GM12874 (cell line): ENCODE data around the gene LARP4B.

ENCODE experiments used
- TF ChIP-seq, protein P1 (sequence below): IDR thresholded peaks from 2 replicates; pipeline ENCODE4 v1.5.1; 2011; ENCODE audit warnings: low read depth, mild to moderate bottlenecking, control low read depth, low read length, moderate library complexity; ENCODE audit not compliant: insufficient read depth

The LARP4B gene

DNA sequence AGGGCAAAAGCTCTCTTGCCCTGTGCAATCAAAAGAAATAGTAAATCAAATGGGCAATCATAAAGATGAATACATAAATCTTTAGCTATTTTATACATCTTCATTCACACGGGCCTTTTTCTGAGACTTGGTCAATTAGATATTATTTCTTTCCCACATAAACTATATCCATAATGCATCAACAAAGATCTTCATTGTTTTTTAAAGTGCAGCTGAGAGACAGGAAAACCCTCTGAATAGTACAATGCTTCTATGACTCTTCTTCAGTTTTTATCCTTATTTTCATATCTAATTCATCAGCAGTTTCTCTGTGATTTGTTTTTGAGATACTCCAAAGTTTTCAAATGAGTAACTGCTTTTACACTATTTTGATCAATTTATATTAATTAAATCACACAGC is 25.5 kb downstream of the LARP4B start:
- TF ChIP-seq, protein P1, sequence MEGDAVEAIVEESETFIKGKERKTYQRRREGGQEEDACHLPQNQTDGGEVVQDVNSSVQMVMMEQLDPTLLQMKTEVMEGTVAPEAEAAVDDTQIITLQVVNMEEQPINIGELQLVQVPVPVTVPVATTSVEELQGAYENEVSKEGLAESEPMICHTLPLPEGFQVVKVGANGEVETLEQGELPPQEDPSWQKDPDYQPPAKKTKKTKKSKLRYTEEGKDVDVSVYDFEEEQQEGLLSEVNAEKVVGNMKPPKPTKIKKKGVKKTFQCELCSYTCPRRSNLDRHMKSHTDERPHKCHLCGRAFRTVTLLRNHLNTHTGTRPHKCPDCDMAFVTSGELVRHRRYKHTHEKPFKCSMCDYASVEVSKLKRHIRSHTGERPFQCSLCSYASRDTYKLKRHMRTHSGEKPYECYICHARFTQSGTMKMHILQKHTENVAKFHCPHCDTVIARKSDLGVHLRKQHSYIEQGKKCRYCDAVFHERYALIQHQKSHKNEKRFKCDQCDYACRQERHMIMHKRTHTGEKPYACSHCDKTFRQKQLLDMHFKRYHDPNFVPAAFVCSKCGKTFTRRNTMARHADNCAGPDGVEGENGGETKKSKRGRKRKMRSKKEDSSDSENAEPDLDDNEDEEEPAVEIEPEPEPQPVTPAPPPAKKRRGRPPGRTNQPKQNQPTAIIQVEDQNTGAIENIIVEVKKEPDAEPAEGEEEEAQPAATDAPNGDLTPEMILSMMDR = no peak

DNA sequence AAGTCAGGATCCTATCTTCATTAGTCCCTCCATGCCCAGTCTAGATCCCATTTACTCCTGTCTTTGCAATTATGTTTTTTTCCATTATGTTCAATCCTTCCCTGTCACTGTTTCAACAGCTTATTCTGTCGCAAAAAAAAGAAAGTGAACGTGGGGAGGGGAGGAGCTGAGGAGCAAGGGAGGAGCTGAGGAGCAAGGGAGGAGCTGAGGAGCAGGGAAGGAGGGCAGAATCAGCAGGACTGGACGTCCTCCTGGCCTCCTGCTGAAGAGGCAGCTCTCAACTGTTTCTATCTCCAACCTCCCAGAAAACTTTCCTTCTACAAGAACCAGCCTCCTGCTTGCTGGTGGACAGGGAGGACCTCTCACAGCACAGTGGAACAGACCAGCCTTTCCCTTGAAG is 26.0 kb downstream of the LARP4B start:
- TF ChIP-seq, protein P1 = no peak

DNA sequence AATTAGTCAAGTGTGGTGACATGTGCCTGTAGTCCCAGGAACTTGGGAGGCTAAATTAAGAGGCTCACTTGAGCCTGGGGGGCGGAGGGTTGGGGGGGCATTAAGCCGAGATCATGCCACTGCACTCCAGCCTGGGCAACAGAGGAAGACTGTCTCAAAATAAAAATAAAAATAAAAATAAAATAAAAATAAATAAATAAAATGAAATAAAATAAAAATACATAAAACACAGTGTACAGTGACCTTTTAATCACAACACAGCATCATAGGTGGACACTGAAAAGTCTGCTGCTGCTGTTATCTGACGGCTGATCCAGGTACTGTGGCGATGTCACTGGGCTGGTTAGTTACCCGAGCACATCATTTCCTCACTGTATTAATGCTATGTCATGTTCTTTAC is 27.1 kb downstream of the LARP4B start:
- TF ChIP-seq, protein P1 = no peak

DNA sequence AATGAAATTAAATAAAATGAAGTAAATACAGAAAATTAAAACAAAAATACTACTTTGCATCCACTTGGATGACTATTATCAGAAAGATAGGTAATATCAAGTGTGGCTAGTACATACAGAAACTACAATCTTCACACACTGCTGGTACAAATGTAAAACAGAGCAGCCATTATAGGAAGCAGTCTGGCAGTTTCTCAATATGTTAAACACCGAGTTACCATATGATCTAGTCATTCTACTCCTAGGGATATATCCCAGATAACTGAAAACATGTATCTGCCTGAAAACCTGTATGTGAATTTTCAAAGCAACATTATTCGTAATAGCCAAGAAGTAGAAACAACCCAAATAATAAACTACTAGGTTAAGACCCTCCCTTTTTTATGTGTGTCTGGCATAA is 33.4 kb downstream of the LARP4B start:
- TF ChIP-seq, protein P1 = no peak

DNA sequence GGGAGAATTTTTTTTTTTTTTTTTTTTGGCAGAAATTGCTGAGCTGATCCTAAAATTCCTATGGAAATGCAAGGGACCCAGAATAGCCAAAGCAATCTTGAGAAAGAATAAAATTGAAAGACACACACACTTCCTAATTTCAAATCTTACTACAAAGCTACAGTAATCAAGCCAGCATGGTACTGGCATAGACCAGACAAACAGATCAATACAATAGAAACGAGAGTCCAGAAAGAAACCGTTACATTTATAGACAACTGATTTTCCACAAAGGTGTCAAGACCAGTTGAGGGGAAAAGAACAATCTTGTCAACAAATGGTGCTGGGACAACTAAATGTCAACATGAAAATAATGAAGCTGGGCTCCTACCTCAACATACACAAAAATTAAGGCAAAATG is 34.5 kb downstream of the LARP4B start:
- TF ChIP-seq, protein P1 = no peak

DNA sequence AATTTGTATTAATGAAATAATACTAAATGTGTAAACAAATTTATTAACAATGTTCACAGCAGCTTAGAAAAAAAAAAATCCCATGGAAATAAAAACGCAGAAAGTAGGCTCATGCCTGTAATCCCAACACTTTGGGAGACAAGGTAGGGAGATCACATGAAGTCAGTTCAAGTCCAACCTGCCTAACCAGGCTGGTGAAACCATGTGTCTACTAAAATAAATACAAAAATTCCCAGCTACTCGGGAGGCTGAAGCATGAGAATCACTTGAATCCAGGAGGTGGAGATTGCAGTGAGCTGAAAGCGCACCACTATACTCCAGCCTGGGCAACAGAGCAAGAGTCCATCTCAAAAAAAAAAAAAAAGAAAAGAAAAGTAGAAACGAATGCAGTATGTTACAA is 36.2 kb downstream of the LARP4B start:
- TF ChIP-seq, protein P1 = no peak

DNA sequence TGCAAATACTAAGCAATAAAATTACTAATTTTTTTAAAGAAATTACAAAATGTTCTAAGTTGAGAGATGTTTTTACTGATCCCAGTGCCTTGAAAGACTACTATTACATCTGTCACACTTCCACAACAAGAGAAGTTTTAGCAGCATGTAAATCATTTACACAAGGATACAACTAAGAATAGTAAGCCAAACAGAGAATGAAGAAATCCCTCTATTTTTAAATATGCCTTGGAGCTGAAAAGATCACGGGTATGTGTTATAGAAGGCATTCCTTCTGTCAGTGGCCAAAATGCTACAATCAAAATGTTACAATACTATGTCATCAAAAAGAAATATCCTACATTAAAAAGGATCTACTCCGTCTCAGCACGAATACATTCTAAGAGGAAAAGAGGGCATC is 52.6 kb downstream of the LARP4B start:
- TF ChIP-seq, protein P1 = no peak

DNA sequence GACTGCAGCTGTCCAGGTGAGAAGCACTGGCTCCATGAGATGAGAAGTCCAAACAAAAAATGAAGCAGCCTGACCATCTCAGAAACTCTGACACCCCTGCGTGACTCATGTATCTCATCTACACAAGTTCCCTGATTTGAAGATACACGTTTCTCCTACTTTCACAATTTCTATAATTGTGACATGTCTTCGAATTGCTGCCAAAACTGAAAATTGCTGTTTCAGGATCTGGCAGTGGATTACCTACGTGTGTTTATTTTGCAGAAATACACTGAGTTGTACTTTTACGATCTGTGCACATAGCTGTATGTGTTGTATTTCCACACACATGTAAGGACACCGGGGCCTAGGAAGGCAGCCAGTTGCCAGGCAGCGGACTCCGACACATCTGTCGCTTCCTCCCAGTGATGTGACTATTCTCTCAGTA is 53.2 kb downstream of the LARP4B start:
- TF ChIP-seq, protein P1 = no peak
